HG03039 (cell line): Measurements from ENCODE around the gene LIMK2.
"Not testable (repeated sequence)": the region's sequence is repeated elsewhere in the genome, so short reads cannot be mapped to it uniquely, and the experiment has no call there.

Experiments
- ATAC-seq: cut with Tn5 transposase; IDR thresholded peaks from one replicate; pipeline ENCODE4 v1.9.1; 2021; ENCODE audit warnings: mild to moderate bottlenecking, moderate library complexity; ENCODE audit not compliant: unreplicated experiment

Gene LIMK2

GRCh38 chr22:31210556-31211421 lies 1.3 kb upstream of the LIMK2 start:
- ATAC-seq = no peak

- ATAC-seq = no peak
These were observed 626 bp upstream of the LIMK2 start for GRCh38 chr22:31211482-31211861.

GRCh38 chr22:31212783-31213629 lies 908 bp downstream of the LIMK2 start:
- no peak for ATAC-seq

GRCh38 chr22:31215018-31215535 lies 3.0 kb downstream of the LIMK2 start:
- ATAC-seq = no peak

- no peak for ATAC-seq
These were observed 6.6 kb downstream of the LIMK2 start for GRCh38 chr22:31218565-31219262.

- ATAC-seq = no peak
These were observed 9.0 kb downstream of the LIMK2 start for GRCh38 chr22:31221084-31221483.

- ATAC-seq = no peak
These were observed 10.6 kb downstream of the LIMK2 start for GRCh38 chr22:31222736-31223135.

GRCh38 chr22:31223786-31224191 lies 11.7 kb downstream of the LIMK2 start:
- ATAC-seq = no peak

- ATAC-seq = not testable (repeated sequence)
These were observed 12.6 kb downstream of the LIMK2 start for GRCh38 chr22:31224691-31225090.

GRCh38 chr22:31227186-31227585 lies 15.1 kb downstream of the LIMK2 start:
- ATAC-seq = no peak

- no peak for ATAC-seq
These were observed 17.4 kb downstream of the LIMK2 start for GRCh38 chr22:31229402-31230079.

GRCh38 chr22:31230155-31230870 lies 18.2 kb downstream of the LIMK2 start:
- ATAC-seq = no peak

GRCh38 chr22:31230871-31231621 lies 18.9 kb downstream of the LIMK2 start:
- ATAC-seq = no peak

GRCh38 chr22:31233001-31233400 lies 20.9 kb downstream of the LIMK2 start:
- ATAC-seq = no peak

- no peak for ATAC-seq
These were observed 23.0 kb downstream of the LIMK2 start for GRCh38 chr22:31235081-31235480.

GRCh38 chr22:31236044-31236443 lies 23.9 kb downstream of the LIMK2 start:
- not testable (repeated sequence) for ATAC-seq

GRCh38 chr22:31238057-31238456 lies 26.0 kb downstream of the LIMK2 start:
- ATAC-seq = no peak

- no peak for ATAC-seq
These were observed 27.8 kb downstream of the LIMK2 start for GRCh38 chr22:31239771-31240370.

GRCh38 chr22:31241200-31241599 lies 29.1 kb downstream of the LIMK2 start:
- no peak for ATAC-seq
